DND-41 (cell line): ENCODE measurements around the gene PDE4D.

Experiments
- ATAC-seq: fragments of 200-7000 bp; cut with Tn5 transposase; 3 replicates; pipeline ENCODE4 v1.9.1; 2021; ENCODE audit warnings: low read depth; ENCODE audit not compliant: insufficient read depth
- DNase-seq: peaks from one replicate; pipeline ENCODE4 v3.0.0-alpha.2; 2020
- H2AFZ ChIP-seq: 2 replicates; pipeline ENCODE4 v1.6.0; 2012; ENCODE audit warnings: low read depth, low read length
- H3K27ac ChIP-seq: 2 replicates; pipeline ENCODE4 v1.5.1; 2012; ENCODE audit warnings: low read length, inconsistent platforms
- H3K27me3 ChIP-seq: fragments of 200-600 bp; sonication (generic); 2 replicates; pipeline ENCODE4 v1.6.0; 2012; ENCODE audit warnings: low read length, mild to moderate bottlenecking, inconsistent platforms; ENCODE audit not compliant: insufficient read depth, poor library complexity
- H3K36me3 ChIP-seq: 2 replicates; pipeline ENCODE4 v1.5.1; 2012; ENCODE audit warnings: low read length, inconsistent platforms; ENCODE audit not compliant: insufficient read depth
- H3K4me1 ChIP-seq: 2 replicates; pipeline ENCODE4 v1.5.1; 2012; ENCODE audit warnings: mild to moderate bottlenecking, low read length; ENCODE audit not compliant: insufficient read depth
- H3K4me2 ChIP-seq: 2 replicates; pipeline ENCODE4 v1.6.0; 2012; ENCODE audit warnings: mild to moderate bottlenecking, moderate library complexity, low read length, inconsistent platforms; ENCODE audit not compliant: insufficient read depth
- H3K4me3 ChIP-seq, 2 experiments: fragments of 200-600 bp in 1 of 2; shearing (Covaris generic) in 1 of 2; 2 replicates each; pipeline ENCODE4 v1.5.1; 2012 to 2016; ENCODE audit warnings: inconsistent platforms in 2 of 2, low read length in 2 of 2, mild to moderate bottlenecking in 2 of 2, low read depth in 1 of 2, moderate library complexity in 1 of 2
- H3K79me2 ChIP-seq: 2 replicates; pipeline ENCODE4 v1.6.0; 2012; ENCODE audit warnings: low read length, inconsistent platforms; ENCODE audit not compliant: insufficient read depth
- H3K9ac ChIP-seq: 2 replicates; pipeline ENCODE4 v1.6.0; 2012; ENCODE audit warnings: low read depth, mild to moderate bottlenecking, inconsistent platforms, low read length, moderate library complexity
- H3K9me3 ChIP-seq: 2 replicates; pipeline ENCODE4 v1.5.1; 2012; ENCODE audit warnings: low read length, moderate library complexity, mild to moderate bottlenecking, inconsistent platforms; ENCODE audit not compliant: insufficient read depth, severe bottlenecking
- H4K20me1 ChIP-seq: 2 replicates; pipeline ENCODE4 v1.6.0; 2012; ENCODE audit warnings: low read length; ENCODE audit not compliant: insufficient read depth
- CTCF ChIP-seq: IDR thresholded peaks from 2 replicates; pipeline ENCODE4 v1.5.1; 2012; ENCODE audit warnings: borderline replicate concordance, low read length, moderate library complexity, mild to moderate bottlenecking; ENCODE audit not compliant: poor library complexity, severe bottlenecking; ENCODE audit errors: extremely low read depth
- EZH2 ChIP-seq: IDR thresholded peaks from 3 replicates; pipeline ENCODE4 v1.6.1; 2012; ENCODE audit warnings: borderline replicate concordance, low read depth, mild to moderate bottlenecking, moderate library complexity, low read length, inconsistent platforms; ENCODE audit not compliant: severe bottlenecking

The PDE4D gene

GRCh38 chr5:58938563-58939424, 954.7 kb downstream of the PDE4D start:
- H3K27me3 ChIP-seq: no peaks in the 10 kb centered on the region
- H3K4me1 ChIP-seq: no peaks in the 10 kb centered on the region
- no peak overlapping the region for H3K9ac ChIP-seq
- no peak for TF ChIP-seq CTCF
- no peak for TF ChIP-seq EZH2
- H2AFZ ChIP-seq: no peak overlapping the region
- no peaks in the 10 kb centered on the region for H3K36me3 ChIP-seq
- H3K79me2 ChIP-seq: no peaks in the 10 kb centered on the region
- no peaks in the 10 kb centered on the region for H4K20me1 ChIP-seq
- no peak overlapping the region for H3K4me2 ChIP-seq
- no peaks in the 10 kb centered on the region for H3K9me3 ChIP-seq
- DNase-seq: no peak
- no peak overlapping the region for H3K4me3 ChIP-seq
- no peak for ATAC-seq
- no peak overlapping the region for H3K27ac ChIP-seq

- no peaks in the 10 kb centered on the region for H3K79me2 ChIP-seq
- DNase-seq: no peak
- H4K20me1 ChIP-seq: no peaks in the 10 kb centered on the region
- no peaks in the 10 kb centered on the region for H3K9me3 ChIP-seq
- H3K27ac ChIP-seq: no peak overlapping the region
- H3K36me3 ChIP-seq: no peaks in the 10 kb centered on the region
- H3K4me1 ChIP-seq: no peaks in the 10 kb centered on the region
- no peaks in the 10 kb centered on the region for H3K27me3 ChIP-seq
- no peak for ATAC-seq
- no peak overlapping the region for H3K9ac ChIP-seq
- TF ChIP-seq CTCF: no peak
- no peak for TF ChIP-seq EZH2
- no peak overlapping the region for H3K4me2 ChIP-seq
- no peak overlapping the region for H3K4me3 ChIP-seq
- H2AFZ ChIP-seq: no peak overlapping the region
Observed at GRCh38 chr5:58937031-58937681, 956.4 kb downstream of the PDE4D start.

DNA sequence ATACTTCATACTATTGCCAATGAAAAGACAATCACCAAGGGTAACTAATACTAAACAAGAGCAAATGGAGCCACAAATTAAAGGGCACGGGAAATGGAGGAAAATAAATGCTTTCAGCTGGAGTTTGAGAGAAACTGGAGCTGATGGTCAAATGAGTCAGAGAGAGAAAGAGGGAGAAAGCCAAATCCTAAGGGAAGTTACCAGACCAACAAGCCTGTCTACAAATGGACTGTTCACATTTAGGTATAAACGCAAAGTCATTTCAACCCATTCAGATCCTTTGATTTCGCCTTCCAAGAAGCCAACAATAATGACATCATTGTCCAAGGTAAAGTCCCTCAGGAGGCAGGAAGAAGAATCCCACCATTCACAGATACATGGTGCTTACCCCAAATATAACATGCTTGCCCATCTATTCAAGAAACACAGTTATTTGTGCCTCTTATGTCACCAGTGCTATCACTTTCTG, 958.9 kb downstream of the PDE4D start:
- Histone ChIP-seq H3K79me2 (no peaks in the 10 kb centered on the region), H2AFZ (no peak overlapping the region), H4K20me1 (no peaks in the 10 kb centered on the region), H3K4me2 (no peak overlapping the region), H3K4me3 (no peak overlapping the region), H3K27me3 (no peaks in the 10 kb centered on the region), H3K27ac (no peak overlapping the region), H3K4me1 (no peaks in the 10 kb centered on the region), H3K9me3 (no peaks in the 10 kb centered on the region), H3K36me3 (no peaks in the 10 kb centered on the region), H3K9ac (no peak overlapping the region)
- ATAC-seq (no peak), DNase-seq (no peak)
- TF ChIP-seq CTCF (no peak), EZH2 (no peak)
